Erythroblast (primary cell): Measurements from ENCODE around the gene FGR.

Experiments
- GATA1 ChIP-seq: IDR thresholded peaks from 2 replicates; pipeline ENCODE4 v1.6.1; 2011; ENCODE audit warnings: low read depth, mild to moderate bottlenecking, control low read depth, low read length, moderate library complexity
- POLR2A ChIP-seq: IDR thresholded peaks from 2 replicates; pipeline ENCODE4 v1.6.1; 2011; ENCODE audit warnings: mild to moderate bottlenecking, low read length

GRCh38 chr1:27584453-27584852 lies 50.5 kb downstream of the FGR start:
- no peak for TF ChIP-seq POLR2A
- TF ChIP-seq GATA1 = no peak
